SJCRH30 (cell line): ENCODE measurements around the gene METTL3. TPM values are rescaled to one million over a fixed set of nuclear protein-coding genes. Genes with fewer than 3 reads are reported as not detected.
"Not testable (repeated sequence)": the region's sequence is repeated elsewhere in the genome, so short reads cannot be mapped to it uniquely, and the experiment has no call there.

ENCODE experiments used
- DNase-seq, 2 experiments: peaks; one replicate each; pipeline ENCODE4 v3.0.0-alpha.2; 2015 to 2020
- H3K27ac ChIP-seq: fragments of 250-450 bp; sonication (Bioruptor Pico); 2 replicates; pipeline ENCODE4 v1.5.1; 2020; ENCODE audit warnings: mild to moderate bottlenecking, moderate library complexity
- H3K27me3 ChIP-seq: fragments of 250-450 bp; sonication (Bioruptor Pico); 2 replicates; pipeline ENCODE4 v1.5.1; 2020; ENCODE audit warnings: mild to moderate bottlenecking, moderate library complexity
- H3K36me3 ChIP-seq: fragments of 250-450 bp; sonication (Bioruptor Pico); 2 replicates; pipeline ENCODE4 v1.5.1; 2020; ENCODE audit warnings: mild to moderate bottlenecking, moderate library complexity
- H3K4me1 ChIP-seq: fragments of 250-450 bp; sonication (Bioruptor Pico); 2 replicates; pipeline ENCODE4 v1.5.1; 2020; ENCODE audit warnings: mild to moderate bottlenecking, moderate library complexity
- H3K4me3 ChIP-seq: fragments of 250-450 bp; sonication (Bioruptor Pico); 2 replicates; pipeline ENCODE4 v1.5.1; 2020; ENCODE audit warnings: mild to moderate bottlenecking, moderate library complexity
- H3K9me3 ChIP-seq: fragments of 250-450 bp; sonication (Bioruptor Pico); replicated peaks from 2 replicates; pipeline ENCODE4 v1.5.1; 2020; ENCODE audit warnings: mild to moderate bottlenecking, moderate library complexity
- total RNA-seq: library from RNA; depleted of rRNA; stranded (reverse); fragments of >200 nt; shearing (Covaris generic); gene quantifications from 2 replicates; pipeline ENCODE4 v1.2.3, GENCODE V29; 2014; rRNA removed

The METTL3 gene
- 55.1 and 56.5 TPM in 2 replicates for total RNA-seq

DNA sequence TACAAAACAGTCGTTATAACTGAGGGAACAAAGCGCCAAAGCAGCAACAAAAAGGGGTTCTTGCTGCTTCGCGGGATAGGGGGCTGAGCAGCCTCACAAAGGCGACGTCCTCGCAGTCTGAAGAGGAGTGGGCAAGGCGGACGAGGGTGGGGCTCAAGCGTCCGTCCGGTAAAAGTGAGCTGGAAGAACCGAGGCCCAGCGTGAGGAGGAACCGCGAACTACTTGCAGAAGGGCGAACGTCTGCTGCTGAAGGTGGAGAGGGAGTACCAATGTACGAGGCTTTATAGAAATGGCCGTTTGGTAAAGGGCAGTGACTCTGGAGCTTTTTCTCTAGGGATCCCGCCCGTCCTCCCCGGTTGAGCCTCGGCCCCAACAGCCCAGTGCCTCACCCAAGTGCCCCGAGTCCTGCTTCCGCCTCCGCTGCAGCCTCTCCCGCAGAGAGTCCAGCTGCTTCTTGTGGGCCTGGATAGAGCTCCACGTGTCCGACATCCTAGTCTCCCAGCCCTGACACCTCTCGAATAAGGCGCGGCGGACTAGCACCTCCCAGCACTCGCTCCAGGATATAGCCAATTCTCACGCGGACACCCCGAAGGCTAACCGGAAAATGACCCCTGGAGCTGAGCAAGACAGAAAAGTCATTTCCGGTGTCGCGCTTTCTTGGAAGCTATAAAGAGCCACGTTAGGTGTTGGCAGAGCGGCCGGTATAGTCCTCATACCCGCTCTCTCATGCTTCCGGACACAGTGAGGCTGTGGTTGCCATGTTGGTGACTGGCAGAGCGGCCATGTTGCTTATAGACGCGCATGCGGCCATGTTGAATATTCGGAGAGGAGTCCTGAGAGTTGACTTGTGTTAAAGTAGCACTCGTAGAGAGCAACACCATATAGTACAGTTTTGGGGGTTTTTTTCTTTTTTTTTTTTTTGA lies at the start of gene METTL3:
Gene METTL3 (minus strand): TSS at position 606 of the 923 bp plus-strand sequence. CDS start 117 bp downstream, at position 489.
- H3K36me3 ChIP-seq, result peaks cover 5% of the 10 kb centered on the region
- no peaks in the 10 kb centered on the region for H3K9me3 ChIP-seq
- H3K27ac ChIP-seq, result peak within 1 kb of the TSS; percentile 75
- H3K4me3 ChIP-seq, result peak within 1 kb of the TSS; percentile 88
- peak; percentile 96 to 98 for DNase-seq
- H3K4me1 ChIP-seq, result no peaks in the 10 kb centered on the region
- no peaks in the 10 kb centered on the region for H3K27me3 ChIP-seq

DNA sequence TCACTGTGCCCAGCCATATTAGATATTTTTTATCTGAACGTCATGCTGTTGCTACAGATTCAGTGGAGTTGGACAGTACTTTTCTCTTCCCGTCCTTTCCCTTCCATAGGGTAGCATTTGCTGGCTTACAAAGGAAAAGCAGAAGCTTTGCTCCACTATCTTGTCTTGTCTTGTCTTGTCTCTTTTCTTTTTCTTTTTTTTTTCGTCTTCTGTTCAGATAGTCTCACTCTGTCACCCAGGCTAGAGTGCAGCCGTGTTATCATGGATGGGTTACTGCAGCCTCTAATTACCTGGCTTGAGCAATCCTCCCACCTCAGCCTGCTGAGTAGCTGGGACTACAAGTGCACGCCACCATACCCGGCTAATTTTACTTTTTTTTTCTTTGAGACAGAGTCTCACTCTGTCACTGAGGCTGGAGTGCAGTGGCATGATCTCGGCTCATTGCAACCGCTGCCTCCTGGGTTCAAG lies 47.6 kb upstream of the METTL3 start:
- Histone ChIP-seq H3K27me3 (no peaks in the 10 kb centered on the region), H3K9me3 (no peaks in the 10 kb centered on the region), H3K27ac (no peak overlapping the region), H3K36me3 (no peaks in the 10 kb centered on the region), H3K4me3 (no peak overlapping the region), H3K4me1 (no peaks in the 10 kb centered on the region)
- DNase-seq, result no peak

DNA sequence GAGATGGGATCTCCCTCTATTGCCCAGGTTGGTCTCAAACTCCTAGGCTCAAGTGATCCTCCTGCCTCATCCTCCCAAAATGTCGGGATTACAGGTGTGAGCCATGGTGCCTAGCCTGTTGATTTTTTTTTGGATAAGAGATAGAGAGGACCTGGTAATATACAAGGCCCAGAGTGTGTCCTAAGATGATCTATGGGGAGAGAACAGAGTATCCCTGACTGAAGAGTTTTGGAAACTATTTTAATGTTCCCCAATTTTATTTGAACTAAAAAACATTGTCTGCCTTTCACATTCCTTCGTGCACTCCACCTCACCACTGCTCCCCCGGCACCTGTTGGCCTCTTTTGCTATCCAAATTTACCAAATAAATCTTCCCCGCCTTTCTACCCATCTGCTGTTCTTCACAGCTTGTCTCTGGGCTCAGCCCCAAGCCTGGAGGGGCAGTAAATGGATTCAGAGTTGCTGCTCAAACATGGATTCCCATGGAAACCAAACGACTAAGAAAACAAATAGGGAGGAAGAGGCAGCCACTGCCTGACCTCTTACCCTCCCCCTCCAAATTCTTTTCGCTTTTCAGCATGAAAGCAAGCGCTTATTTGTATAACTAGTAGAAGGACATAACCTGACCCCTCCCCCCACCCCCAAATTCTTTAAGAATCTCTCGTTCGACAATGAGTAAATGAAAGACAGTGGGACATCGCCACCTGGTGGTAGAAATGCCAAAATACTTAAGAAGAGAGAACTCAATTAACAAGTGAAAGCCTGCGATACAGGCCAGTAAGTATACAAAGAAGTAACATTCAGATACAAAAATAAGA lies 46.2 kb upstream of the METTL3 start:
- peak; percentile 68 to 90 for DNase-seq
- Histone ChIP-seq H3K4me3 (peak overlapping the region; percentile 51), H3K27me3 (no peaks in the 10 kb centered on the region), H3K27ac (no peak overlapping the region), H3K9me3 (no peaks in the 10 kb centered on the region), H3K36me3 (no peaks in the 10 kb centered on the region), H3K4me1 (no peaks in the 10 kb centered on the region)

DNA sequence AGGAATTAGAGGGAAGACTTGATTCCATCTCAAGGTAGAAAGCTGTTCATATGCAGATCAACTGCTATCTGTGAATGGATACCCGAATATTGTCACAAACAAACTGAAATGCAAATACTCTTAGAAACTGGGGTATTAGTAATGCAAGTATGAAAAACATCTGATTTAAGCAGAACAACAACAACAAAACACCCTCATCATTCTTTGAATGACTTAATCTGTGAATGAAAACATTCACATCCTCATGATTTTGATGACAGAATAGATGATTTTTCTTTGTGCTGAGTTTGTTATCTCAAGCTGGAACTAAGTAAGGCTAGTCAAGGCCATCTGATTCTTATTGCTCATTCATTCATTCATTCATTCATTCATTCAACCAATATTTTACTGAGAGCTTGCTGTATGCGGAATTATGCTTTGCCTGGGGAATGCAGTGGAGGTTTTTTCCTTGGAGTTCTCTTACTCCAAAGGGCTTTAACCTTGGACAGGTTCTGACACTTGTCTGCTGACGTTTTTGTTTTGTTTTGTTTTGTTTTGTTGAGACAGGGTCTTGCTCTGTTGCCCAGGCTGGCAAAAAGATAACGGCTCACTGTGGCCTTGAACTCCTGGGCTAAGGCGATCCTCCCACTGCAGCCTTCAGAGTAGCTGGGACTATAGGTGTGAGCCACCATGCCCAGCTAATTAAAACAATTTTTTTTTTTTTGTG lies 45.4 kb upstream of the METTL3 start:
- Histone ChIP-seq H3K27me3 (no peaks in the 10 kb centered on the region), H3K36me3 (no peaks in the 10 kb centered on the region), H3K27ac (no peak overlapping the region), H3K4me3 (no peak overlapping the region), H3K9me3 (no peaks in the 10 kb centered on the region), H3K4me1 (no peaks in the 10 kb centered on the region)
- DNase-seq, result no peak

DNA sequence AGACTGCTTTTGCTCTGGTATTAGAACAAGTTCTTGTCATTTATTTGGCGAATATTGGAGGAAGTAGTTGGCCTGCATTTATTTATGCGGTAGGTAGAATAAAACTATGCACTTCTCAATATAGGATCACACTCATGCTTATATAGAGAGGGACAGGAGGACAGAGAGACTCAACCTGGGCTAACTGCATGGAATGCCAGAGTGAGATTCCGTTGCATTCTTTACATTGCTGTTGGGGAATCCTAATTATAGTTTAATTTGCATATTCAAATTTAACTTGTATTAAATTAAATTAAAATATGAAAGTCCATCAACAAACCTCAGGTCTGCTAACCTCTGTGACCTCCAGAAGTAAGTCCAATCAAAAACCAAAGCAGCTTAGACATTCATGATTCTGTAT lies 42.1 kb upstream of the METTL3 start:
- Histone ChIP-seq H3K4me3 (no peak overlapping the region), H3K27ac (no peak overlapping the region), H3K9me3 (no peaks in the 10 kb centered on the region), H3K27me3 (no peaks in the 10 kb centered on the region), H3K4me1 (no peaks in the 10 kb centered on the region), H3K36me3 (no peaks in the 10 kb centered on the region)
- DNase-seq, result no peak

DNA sequence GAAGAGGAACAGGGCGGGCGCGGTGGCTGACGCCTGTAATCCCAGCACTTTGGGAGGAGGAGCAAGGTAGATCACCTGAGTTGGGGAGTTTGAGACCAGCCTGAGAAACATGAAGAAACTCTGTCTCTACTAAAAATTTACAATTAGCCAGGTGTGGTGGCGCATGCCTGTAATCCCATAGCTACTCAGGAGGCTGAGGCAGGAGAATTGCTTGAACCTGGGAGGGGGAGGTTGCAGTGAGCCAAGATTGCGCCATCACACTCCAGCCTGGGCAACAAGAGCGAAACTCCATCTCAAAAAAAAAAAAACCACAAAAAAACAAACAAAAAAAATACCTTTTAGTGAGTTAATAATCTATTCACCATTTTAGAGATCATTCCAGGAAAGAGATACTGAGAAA lies 33.4 kb upstream of the METTL3 start:
- H3K27ac ChIP-seq, H3K4me3 ChIP-seq, H3K36me3 ChIP-seq, H3K9me3 ChIP-seq, H3K4me1 ChIP-seq, DNase-seq, H3K27me3 ChIP-seq: not testable (repeated sequence)

DNA sequence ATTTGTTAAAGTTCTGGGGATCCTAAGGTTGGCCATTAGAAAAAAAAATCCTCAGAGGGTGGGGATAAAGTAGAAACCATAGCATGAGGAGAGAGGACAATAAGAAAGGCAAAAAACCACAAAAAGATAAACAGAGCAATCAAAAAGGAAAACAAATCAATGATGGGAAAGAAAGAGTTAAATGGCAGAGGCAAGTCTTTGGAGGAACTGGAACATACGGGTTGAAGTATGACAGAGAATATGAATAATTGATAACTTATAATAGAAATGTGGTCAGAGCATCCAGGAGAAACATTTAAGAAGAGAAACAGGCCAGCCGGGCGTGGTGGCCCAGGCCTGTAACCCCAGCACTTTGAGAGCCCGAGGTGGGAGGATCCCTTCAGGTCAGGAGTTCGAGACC lies 32.8 kb upstream of the METTL3 start:
- Histone ChIP-seq H3K36me3 (no peaks in the 10 kb centered on the region), H3K27ac (no peak overlapping the region), H3K4me1 (no peaks in the 10 kb centered on the region), H3K27me3 (no peaks in the 10 kb centered on the region; the same call in 1 of the 2 replicates), H3K9me3 (no peaks in the 10 kb centered on the region), H3K4me3 (no peak overlapping the region)
- no peak for DNase-seq

DNA sequence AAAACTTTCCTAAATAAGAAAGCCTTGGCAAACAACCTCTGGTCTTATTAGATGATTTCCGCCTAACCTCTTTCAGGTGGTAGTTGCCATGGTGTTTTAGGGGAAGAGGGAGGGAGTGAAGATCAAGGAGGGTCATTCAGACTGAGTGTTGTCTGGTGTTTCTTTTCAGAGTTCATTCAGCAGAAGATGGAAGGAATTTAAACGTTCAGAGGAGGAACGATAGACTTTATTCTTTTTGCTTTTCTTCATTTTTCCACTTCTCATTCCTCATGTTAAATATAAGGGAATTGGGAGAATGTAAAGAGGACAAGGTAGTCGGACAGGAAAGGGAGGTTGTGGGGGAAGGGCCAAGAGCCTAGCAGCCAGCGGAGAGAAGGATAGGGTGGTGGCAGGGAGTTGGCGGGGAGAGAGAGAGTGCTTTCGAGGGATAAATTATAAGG lies 32.4 kb upstream of the METTL3 start:
- H3K4me3 ChIP-seq, result no peak overlapping the region
- H3K9me3 ChIP-seq, result no peaks in the 10 kb centered on the region
- no peaks in the 10 kb centered on the region for H3K4me1 ChIP-seq
- H3K27ac ChIP-seq, result no peak overlapping the region
- no peaks in the 10 kb centered on the region; the same call in 1 of the 2 replicates for H3K27me3 ChIP-seq
- no peak for DNase-seq
- H3K36me3 ChIP-seq, result no peaks in the 10 kb centered on the region

DNA sequence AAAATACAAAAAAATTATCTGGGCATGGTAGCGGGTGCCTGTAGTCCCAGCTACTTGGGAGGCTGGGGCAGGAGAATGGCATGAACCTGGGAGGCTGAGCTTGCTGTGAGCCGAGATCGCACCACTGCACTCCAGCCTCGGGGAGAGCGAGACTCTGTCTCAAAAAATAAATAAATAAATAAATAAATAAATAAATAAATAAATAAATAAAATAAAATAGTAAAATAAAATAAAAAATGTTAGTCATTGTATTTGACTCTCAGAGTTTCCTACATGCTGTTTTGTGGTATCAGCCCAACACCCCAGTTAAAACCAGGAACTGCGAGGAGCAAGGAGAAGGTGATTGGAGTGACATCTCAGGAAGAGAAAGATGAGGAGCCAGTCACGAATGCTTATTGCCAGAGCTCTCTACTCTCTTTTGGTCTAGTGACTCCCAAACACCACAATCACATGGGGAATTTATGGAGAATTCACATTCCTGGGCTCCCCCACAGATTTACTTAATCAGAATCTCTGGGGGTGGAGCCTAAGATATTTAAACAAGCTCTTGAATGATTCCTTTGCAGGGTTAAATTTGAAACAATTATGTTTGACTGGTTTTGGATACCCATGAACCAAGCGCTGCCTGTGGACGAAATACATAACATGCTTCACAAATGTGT lies 30.4 kb upstream of the METTL3 start:
- no peak overlapping the region for H3K4me3 ChIP-seq
- H3K4me1 ChIP-seq, result no peaks in the 10 kb centered on the region
- DNase-seq, result no peak
- H3K27me3 ChIP-seq, result peaks cover 8% of the 10 kb centered on the region
- H3K36me3 ChIP-seq, result no peaks in the 10 kb centered on the region
- no peaks in the 10 kb centered on the region for H3K9me3 ChIP-seq
- no peak overlapping the region for H3K27ac ChIP-seq

DNA sequence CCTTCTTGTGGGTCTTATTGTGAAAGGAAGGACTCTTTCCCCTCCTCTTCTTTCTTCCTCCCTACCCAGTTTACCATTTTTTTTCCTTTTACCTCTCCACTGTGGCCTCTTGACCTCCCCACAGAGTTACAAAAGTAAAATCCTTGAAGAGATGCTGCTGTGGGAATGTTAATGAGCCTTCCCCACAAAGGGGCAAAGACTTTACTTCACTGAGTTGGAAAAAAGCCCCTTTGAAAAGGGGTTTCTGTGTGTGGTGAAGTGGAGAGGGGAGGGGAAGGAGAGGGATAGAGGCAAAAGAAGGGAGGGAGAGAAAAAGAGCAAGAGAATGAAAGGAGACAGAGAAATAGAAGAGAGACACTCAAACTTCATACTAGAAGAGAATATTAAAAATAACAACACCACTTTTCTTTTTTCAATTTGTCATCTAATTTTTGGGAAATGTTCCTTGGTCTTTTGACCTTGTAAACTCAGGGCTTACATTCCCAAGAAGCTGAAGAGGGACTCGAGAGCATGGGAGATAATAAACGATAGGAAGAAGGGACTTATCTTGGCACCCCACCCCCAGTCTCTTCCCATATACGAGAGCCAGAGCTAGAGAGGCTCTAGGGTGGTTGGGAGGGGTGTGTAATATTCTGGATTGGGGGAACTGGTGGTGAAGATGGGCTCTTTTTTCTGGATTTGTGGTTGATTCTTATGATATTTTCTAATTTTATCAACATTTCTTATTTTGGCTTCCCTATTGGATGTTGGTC lies 28.2 kb upstream of the METTL3 start:
- H3K9me3 ChIP-seq, result no peaks in the 10 kb centered on the region
- H3K36me3 ChIP-seq, result no peaks in the 10 kb centered on the region
- no peak overlapping the region for H3K27ac ChIP-seq
- no peak overlapping the region for H3K4me3 ChIP-seq
- H3K4me1 ChIP-seq, result peaks cover 4% of the 10 kb centered on the region; the same call in 1 of the 2 replicates
- no peak for DNase-seq
- peaks cover 15% of the 10 kb centered on the region for H3K27me3 ChIP-seq

DNA sequence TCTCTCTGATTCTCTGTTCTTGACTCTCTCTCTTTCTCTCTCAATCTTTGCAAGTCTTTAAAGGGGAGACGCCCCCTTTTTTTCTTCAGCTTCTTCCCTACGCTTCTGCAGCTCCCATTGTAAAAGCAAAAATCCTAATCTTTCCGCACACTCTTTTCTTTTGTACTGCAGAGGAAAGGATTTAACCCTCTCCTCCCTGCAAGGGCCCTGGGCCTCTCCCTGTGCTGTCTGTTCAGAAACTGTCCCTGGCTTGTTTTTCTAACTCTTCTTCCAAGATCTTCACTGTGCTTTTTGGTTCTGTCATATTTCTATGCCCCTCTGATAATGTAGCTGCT lies 25.9 kb upstream of the METTL3 start:
- no peak overlapping the region for H3K27ac ChIP-seq
- peaks cover 15% of the 10 kb centered on the region for H3K27me3 ChIP-seq
- H3K4me1 ChIP-seq, result peaks cover 4% of the 10 kb centered on the region; the same call in 1 of the 2 replicates
- peak overlapping the region; percentile 39 for H3K4me3 ChIP-seq
- no peaks in the 10 kb centered on the region for H3K9me3 ChIP-seq
- DNase-seq, result no peak
- no peaks in the 10 kb centered on the region for H3K36me3 ChIP-seq

DNA sequence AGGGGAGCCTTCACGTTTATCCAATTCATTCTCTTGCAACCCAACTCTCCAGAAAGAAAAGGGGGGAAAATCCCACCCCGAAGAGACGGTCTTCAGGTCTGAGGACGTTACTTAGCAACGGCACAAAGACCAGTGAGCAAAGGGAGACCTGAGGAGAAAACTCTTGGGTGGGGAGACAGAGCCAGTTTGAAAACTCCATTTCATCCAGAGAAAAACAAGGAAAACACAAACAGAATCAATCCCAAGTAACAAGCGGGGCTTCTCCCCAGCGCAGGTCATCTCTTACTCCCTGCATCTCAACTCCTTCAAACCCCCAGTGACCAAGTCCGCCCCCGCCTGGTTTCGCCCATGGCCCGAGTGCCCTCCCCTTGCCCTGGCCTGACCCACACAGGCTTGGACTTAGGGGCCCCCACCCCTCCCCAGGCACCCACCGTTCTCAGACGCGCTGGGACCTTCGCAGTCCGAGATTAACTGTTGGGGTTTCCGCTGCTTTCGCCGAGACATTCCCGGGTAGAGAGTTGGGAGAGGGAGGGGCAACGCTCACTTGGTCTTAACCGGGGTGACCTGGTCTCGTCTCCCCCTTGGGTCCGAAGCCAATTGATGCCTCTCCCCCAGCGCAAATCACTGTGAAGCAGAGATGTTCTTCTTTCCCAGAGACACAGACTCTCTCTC lies 25.4 kb upstream of the METTL3 start:
- H3K27me3 ChIP-seq, result peaks cover 15% of the 10 kb centered on the region
- no peak overlapping the region for H3K27ac ChIP-seq
- DNase-seq, result peak in 1 of 2 experiments; percentile 16
- peak overlapping the region; percentile 39 for H3K4me3 ChIP-seq
- H3K36me3 ChIP-seq, result no peaks in the 10 kb centered on the region
- H3K9me3 ChIP-seq, result no peaks in the 10 kb centered on the region
- peaks cover 4% of the 10 kb centered on the region; the same call in 1 of the 2 replicates for H3K4me1 ChIP-seq
